ENCODE data around the gene DTX3. TPM values are rescaled to one million over a fixed set of nuclear protein-coding genes. Genes with fewer than 3 reads are reported as not detected.
A peak's percentile ranks its signal among the peaks of the same experiment; 100 is the strongest.
"Not testable (repeated sequence)": the region's sequence is repeated elsewhere in the genome, so short reads cannot be mapped to it uniquely, and the experiment has no call there.

DTX3 gene
- total RNA-seq, 2 donors from 2014 or later: 3.7 to 10.2 TPM

DNA sequence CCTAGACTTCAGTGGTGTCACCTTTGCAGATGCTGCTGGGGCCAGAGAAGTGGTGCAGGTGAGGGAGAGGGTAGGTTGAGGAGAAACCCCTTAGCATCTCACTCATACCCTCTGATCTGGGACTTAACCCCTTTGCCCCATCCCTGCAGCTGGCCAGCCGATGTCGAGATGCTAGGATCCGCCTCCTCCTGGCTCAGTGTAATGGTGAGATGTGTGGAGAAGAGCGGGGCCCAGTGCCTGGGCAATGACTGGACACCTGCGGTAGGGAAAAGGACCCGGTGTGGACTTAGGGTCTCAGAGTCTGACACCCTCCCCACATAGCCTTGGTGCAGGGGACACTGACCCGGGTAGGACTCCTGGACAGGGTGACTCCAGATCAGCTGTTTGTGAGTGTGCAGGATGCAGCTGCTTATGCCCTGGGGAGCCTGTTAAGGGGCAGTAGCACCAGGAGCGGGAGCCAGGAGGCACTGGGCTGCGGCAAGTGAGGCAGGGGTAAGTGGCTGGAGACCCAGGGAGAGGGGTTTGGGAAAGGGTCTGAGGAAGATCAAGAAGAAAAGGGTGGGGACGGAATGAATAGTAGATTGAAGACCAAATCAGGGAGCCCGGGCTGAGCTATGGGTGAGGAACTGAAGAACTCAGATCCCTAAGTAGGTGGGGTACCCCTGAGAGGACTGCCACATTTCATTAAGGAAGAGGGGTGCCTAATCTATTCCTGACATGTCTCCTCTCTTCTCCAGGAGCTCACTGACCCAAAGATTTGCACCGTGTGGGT, 20.8 kb downstream of the DTX3 start:
- intact Hi-C loops (cut with DNase I, micrococcal nuclease): no loop called here
- DNase-seq: no peak
- ATAC-seq: no peak

DNA sequence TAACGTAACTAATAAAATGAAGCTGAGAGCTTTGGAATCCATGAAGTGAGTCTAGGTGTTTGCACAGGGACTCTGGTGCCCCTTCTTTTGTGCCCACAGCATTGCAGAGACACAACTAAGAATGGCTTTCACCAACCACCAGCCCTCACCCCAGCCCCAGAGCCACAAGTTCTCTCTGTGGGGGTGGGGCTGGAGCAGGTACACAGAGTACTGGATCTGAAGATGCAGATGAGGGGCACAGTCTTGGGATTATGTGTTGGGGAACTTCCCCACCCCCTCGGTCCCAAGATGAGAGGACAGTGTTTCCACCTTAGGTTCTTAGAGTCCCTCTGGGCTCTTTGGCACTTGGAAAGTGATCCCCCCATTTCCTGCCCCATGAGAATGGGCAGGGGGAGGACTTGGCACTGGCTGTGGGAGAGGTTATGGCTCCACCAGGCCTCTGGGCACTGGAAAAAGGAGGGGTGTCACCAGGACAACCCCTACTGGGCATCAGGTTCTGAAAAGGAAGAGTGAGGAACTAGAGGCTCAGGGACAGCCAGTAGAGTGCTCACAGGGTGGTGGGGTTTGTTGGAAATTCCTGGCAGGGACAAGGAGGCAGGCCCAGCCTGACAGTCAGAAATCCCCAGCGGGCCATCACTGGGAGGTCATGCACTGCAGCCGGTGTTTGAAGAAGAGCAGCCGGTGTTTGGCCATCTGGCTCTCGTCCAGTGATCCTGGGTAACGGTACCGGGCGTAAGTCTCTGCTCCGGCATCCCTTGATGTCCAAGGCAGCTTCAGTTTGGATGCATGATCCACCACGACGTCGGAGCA, 21.7 kb downstream of the DTX3 start:
- no peak for ATAC-seq
- intact Hi-C loops (cut with DNase I, micrococcal nuclease): no loop called here
- no peak for DNase-seq

GRCh38 chr12:57626921-57627445, 22.4 kb downstream of the DTX3 start:
- intact Hi-C loops (cut with DNase I, micrococcal nuclease): no loop called here
- ATAC-seq (no peak), DNase-seq (no peak)

GRCh38 chr12:57627501-57628279, 23.1 kb downstream of the DTX3 start:
- ATAC-seq: peak; percentile 13
- intact Hi-C loops (cut with DNase I, micrococcal nuclease): no loop called here
- DNase-seq: no peak

GRCh38 chr12:57628280-57629191, 23.9 kb downstream of the DTX3 start:
- intact Hi-C loops (cut with DNase I, micrococcal nuclease): no loop called here
- DNase-seq (no peak), ATAC-seq (no peak)

DNA sequence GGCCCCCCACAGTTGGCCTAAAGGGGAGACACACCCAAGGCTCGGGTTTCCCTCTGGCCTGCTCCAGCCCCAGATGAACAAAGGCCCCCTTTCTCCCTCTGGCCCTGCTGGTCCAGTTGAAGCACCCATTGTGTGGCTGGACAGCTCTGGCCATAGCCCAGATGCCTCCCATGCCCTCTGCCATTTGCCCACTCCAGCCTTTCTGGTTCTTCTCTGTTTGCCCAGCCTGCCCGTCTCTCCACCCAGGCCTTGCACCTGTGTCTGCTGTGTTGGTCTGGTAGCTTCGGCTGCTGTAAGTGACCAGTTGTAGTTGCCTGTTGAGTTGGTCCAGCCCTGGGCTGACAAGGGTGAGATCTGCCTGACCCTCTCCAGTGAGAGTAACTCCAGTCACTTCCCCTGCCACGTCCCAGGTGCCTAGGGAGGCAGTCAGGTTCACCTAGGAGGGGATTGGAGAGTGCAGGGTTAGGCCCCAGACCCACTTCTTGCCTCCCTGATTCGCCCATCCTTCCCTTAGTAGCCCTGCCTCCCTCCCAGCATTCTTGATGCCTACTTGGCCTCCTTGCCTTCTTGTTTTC, 25.4 kb downstream of the DTX3 start:
- intact Hi-C loops (cut with DNase I, micrococcal nuclease): loop anchor here in 1 of 2 donors (10.0 kb wide), 1 partner anchor 55 kb away; no protein-coding TSS in a partner anchor
- DNase-seq: no peak
- ATAC-seq: no peak

- ATAC-seq (no peak), DNase-seq (no peak)
- intact Hi-C loops (cut with DNase I, micrococcal nuclease): loop anchor here in 1 of 2 donors (10.0 kb wide), 1 partner anchor 54 kb away; no protein-coding TSS in a partner anchor
These were observed 26.3 kb downstream of the DTX3 start for GRCh38 chr12:57630891-57631433.

GRCh38 chr12:57631566-57632072, 27.0 kb downstream of the DTX3 start:
- intact Hi-C loops (cut with DNase I, micrococcal nuclease): loop anchor here in 1 of 2 donors (10.0 kb wide), 1 partner anchor 53 kb away; no protein-coding TSS in a partner anchor
- ATAC-seq: no peak

GRCh38 chr12:57632073-57632957, 27.7 kb downstream of the DTX3 start:
- ATAC-seq (peak; percentile 14), DNase-seq (no peak)
- intact Hi-C loops (cut with DNase I, micrococcal nuclease): loop anchor here in 1 of 2 donors (10.0 kb wide), 1 partner anchor 52 kb away; no protein-coding TSS in a partner anchor

More at GRCh38 chr12:57631566-57632072, 27.0 kb downstream of the DTX3 start:
- no peak for DNase-seq

GRCh38 chr12:57632958-57633840, 28.6 kb downstream of the DTX3 start, which contains the start of gene B4GALNT1:
B4GALNT1 (minus strand) TSS chr12:57633201; CDS start chr12:57632132, 1,069 bp downstream.
- DNase-seq (peak in 1 of 2 donors; percentile 63), ATAC-seq (peak; percentile 95)
- intact Hi-C loops (cut with DNase I, micrococcal nuclease): loop anchor here in 1 of 2 donors (10.0 kb wide), 1 partner anchor 52 kb away; no protein-coding TSS in a partner anchor

GRCh38 chr12:57636731-57637130, 32.1 kb downstream of the DTX3 start:
- not testable (repeated sequence) for ATAC-seq, DNase-seq
- intact Hi-C loops (cut with DNase I, micrococcal nuclease): loop anchor here in 1 of 2 donors (10.0 kb wide), 1 partner anchor 48 kb away; no protein-coding TSS in a partner anchor

GRCh38 chr12:57637364-57637763, 32.7 kb downstream of the DTX3 start:
- DNase-seq: no peak
- intact Hi-C loops (cut with DNase I, micrococcal nuclease): loop anchor here in 1 of 2 donors (10.0 kb wide), 1 partner anchor 47 kb away; no protein-coding TSS in a partner anchor
- ATAC-seq: no peak

- DNase-seq (no peak), ATAC-seq (no peak)
- intact Hi-C loops (cut with DNase I, micrococcal nuclease): loop anchor here in 1 of 2 donors (10.0 kb wide), 1 partner anchor 47 kb away; no protein-coding TSS in a partner anchor
These were observed 33.5 kb downstream of the DTX3 start for GRCh38 chr12:57638096-57638495.

DNA sequence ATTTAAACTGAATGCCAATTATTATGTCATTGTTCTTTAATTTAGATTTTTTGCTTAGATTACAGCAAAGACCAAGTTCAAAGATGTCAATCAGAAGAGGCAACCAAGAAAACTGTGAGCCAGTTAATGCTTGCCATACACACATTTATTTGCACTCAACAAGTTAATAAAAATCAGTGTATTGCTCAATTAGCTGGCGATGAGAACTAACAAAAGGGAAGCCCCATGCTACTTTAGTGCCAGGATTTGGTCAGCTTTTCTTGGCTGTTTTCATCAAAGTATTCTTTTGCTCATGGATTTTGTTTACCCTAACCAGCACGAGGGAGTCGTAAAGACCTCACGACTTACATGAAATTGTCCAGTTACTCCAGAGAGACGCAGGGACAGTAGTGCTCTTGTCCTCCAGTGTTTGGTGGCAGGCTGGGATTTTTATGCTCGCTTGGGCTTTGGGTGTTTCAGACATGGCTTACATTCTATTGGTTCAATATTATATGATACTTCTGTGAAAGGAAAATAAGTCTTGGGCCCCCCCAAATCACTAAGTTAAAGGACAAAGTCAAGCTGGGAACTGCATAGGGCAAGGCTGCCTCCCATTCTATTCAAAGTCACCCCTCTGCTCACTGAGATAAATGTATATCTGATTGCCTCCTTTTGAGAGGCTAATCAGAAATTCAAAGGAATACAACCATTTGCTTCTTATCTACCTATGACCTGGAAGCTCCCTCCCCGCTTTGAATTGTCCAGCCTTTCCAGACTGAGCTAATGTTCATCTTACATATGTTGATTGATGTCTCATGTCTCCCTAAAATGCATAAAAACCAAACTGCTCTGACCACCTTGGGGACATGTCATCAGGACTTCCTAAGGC, 35.8 kb downstream of the DTX3 start:
- intact Hi-C loops (cut with DNase I, micrococcal nuclease): no loop called here
- no peak for DNase-seq
- no peak for ATAC-seq
